SW480 (cell line): ENCODE results near the gene SYTL3.
"Not testable (repeated sequence)": the region's sequence is repeated elsewhere in the genome, so short reads cannot be mapped to it uniquely, and the experiment has no call there.

ENCODE experiments used
- DNase-seq: peaks from one replicate; pipeline ENCODE4 v3.0.0-alpha.2; 2016; ENCODE audit warnings: low spot score

SYTL3 gene

GRCh38 chr6:158639056-158639455, 10.8 kb upstream of the SYTL3 start:
- no peak for DNase-seq

GRCh38 chr6:158640519-158640918, 9.3 kb upstream of the SYTL3 start:
- no peak for DNase-seq

- DNase-seq = no peak
Measured at GRCh38 chr6:158642097-158642601, 7.7 kb upstream of the SYTL3 start.

- DNase-seq = no peak
Measured at GRCh38 chr6:158643836-158644230, 6.0 kb upstream of the SYTL3 start.

GRCh38 chr6:158644231-158645063, 5.4 kb upstream of the SYTL3 start, which contains the start of gene DYNLT1:
DYNLT1 (minus strand) TSS chr6:158644743; CDS start chr6:158644708, 35 bp downstream.
- peak; percentile 84 for DNase-seq

GRCh38 chr6:158645064-158646022, 4.5 kb upstream of the SYTL3 start:
- peak; percentile 5 for DNase-seq

- DNase-seq = no peak
Measured at GRCh38 chr6:158646023-158646910, 3.6 kb upstream of the SYTL3 start.

GRCh38 chr6:158647501-158647900, 2.4 kb upstream of the SYTL3 start:
- DNase-seq = no peak

GRCh38 chr6:158648682-158649131, 1.1 kb upstream of the SYTL3 start:
- no peak for DNase-seq

- DNase-seq = not testable (repeated sequence)
Measured at GRCh38 chr6:158651981-158652737, 2.3 kb downstream of the SYTL3 start.

GRCh38 chr6:158653577-158654354, 3.9 kb downstream of the SYTL3 start:
- DNase-seq = peak; percentile 94

- DNase-seq = peak; percentile 63
Measured at GRCh38 chr6:158654498-158654897, 4.6 kb downstream of the SYTL3 start.

GRCh38 chr6:158654960-158655489, 5.2 kb downstream of the SYTL3 start:
- DNase-seq = no peak

- no peak for DNase-seq
Measured at GRCh38 chr6:158655569-158656450, 6.0 kb downstream of the SYTL3 start.

- peak; percentile 20 for DNase-seq
Measured at GRCh38 chr6:158656986-158657385, 7.1 kb downstream of the SYTL3 start.

GRCh38 chr6:158660333-158660754, 10.5 kb downstream of the SYTL3 start:
- peak; percentile 41 for DNase-seq

- no peak for DNase-seq
Measured at GRCh38 chr6:158661156-158661685, 11.4 kb downstream of the SYTL3 start.

GRCh38 chr6:158662607-158662953, 12.7 kb downstream of the SYTL3 start:
- no peak for DNase-seq
